Neural crest cell (in vitro differentiated cells): Measurements from ENCODE around the gene PROP1. TPM values are rescaled to one million over a fixed set of nuclear protein-coding genes. Genes with fewer than 3 reads are reported as not detected.
"Not testable (repeated sequence)": the region's sequence is repeated elsewhere in the genome, so short reads cannot be mapped to it uniquely, and the experiment has no call there.

Source experiments
- DNase-seq: peaks from one replicate; pipeline ENCODE4 v3.0.0; 2021; ENCODE audit warnings: low read depth, mixed read lengths, low spot score
- H3K27ac Mint-ChIP-seq: one replicate; pipeline ENCODE4 v1.8.0; 2021; ENCODE audit warnings: mild to moderate bottlenecking, mixed read lengths; ENCODE audit not compliant: unreplicated experiment
- H3K27me3 Mint-ChIP-seq: 2 replicates; pipeline ENCODE4 v1.8.0; 2021; ENCODE audit warnings: low read depth, mild to moderate bottlenecking, mixed read lengths
- H3K36me3 Mint-ChIP-seq: 2 replicates; pipeline ENCODE4 v1.8.0; 2021; ENCODE audit warnings: low read depth, mild to moderate bottlenecking, mixed read lengths
- H3K4me1 Mint-ChIP-seq: 2 replicates; pipeline ENCODE4 v1.8.0; 2021; ENCODE audit warnings: mixed read lengths
- H3K4me3 Mint-ChIP-seq: one replicate; pipeline ENCODE4 v1.8.0; 2021; ENCODE audit warnings: mild to moderate bottlenecking, mixed read lengths
- H3K9me3 Mint-ChIP-seq: 2 replicates; pipeline ENCODE4 v1.8.0; 2021; ENCODE audit warnings: mixed read lengths
- CTCF ChIP-seq: fragments of 200-600 bp; sonication (generic); conservative IDR thresholded peaks from 2 replicates; pipeline ENCODE4 v1.5.0; 2021; ENCODE audit warnings: antibody characterized with exemption, mild to moderate bottlenecking
- total RNA-seq: library from RNA; stranded (reverse); gene quantifications from 2 replicates; pipeline ENCODE4 v1.2.1, GENCODE V29; 2021

Gene PROP1
- total RNA-seq, 1 donor from 2014 or later: not detected

DNA sequence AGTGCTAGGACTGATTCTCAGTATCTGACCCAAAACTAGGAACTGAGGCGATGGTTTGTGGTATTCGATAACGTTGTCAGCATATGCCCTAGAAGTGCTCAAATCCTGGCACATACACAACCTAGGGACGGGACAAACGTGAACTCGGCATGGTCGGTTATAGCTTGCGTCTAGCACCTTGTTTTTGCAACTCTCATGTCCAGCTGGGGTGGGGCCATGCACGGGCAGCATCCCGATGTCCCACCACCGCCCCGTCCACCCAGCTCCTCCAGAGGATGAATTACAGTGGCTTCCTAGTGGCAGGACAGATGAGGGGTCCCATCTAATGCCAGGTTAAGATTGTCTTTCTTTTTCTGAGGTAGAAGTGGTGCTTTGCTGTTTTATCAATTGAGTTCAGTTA is 31.6 kb downstream of the PROP1 start:
- Mint-ChIP-seq H3K9me3 (peaks cover 3% of the 10 kb centered on the region), H3K27me3 (no peaks in the 10 kb centered on the region), H3K4me1 (no peaks in the 10 kb centered on the region), H3K4me3 (no peak overlapping the region), H3K36me3 (peaks cover 14% of the 10 kb centered on the region), H3K27ac (no peak overlapping the region)
- DNase-seq: no peak
- no peak for TF ChIP-seq CTCF

GRCh38 chr5:177963966-177964365 is 32.1 kb downstream of the PROP1 start:
- no peak for TF ChIP-seq CTCF
- no peak overlapping the region for H3K4me3 Mint-ChIP-seq
- DNase-seq: no peak

GRCh38 chr5:177959315-177959714 is 36.7 kb downstream of the PROP1 start:
- H3K9me3 Mint-ChIP-seq: peaks cover 3% of the 10 kb centered on the region
- H3K36me3 Mint-ChIP-seq: peaks cover 18% of the 10 kb centered on the region
- no peaks in the 10 kb centered on the region for H3K4me1 Mint-ChIP-seq
- H3K27me3 Mint-ChIP-seq: no peaks in the 10 kb centered on the region
- no peak overlapping the region for H3K27ac Mint-ChIP-seq
- no peak for DNase-seq
- H3K4me3 Mint-ChIP-seq: no peak overlapping the region
- no peak for TF ChIP-seq CTCF

More at GRCh38 chr5:177963966-177964365, 32.1 kb downstream of the PROP1 start:
- H3K9me3 Mint-ChIP-seq: peaks cover 3% of the 10 kb centered on the region
- H3K36me3 Mint-ChIP-seq: peaks cover 18% of the 10 kb centered on the region
- no peak overlapping the region for H3K27ac Mint-ChIP-seq
- no peaks in the 10 kb centered on the region for H3K27me3 Mint-ChIP-seq
- no peaks in the 10 kb centered on the region for H3K4me1 Mint-ChIP-seq

DNA sequence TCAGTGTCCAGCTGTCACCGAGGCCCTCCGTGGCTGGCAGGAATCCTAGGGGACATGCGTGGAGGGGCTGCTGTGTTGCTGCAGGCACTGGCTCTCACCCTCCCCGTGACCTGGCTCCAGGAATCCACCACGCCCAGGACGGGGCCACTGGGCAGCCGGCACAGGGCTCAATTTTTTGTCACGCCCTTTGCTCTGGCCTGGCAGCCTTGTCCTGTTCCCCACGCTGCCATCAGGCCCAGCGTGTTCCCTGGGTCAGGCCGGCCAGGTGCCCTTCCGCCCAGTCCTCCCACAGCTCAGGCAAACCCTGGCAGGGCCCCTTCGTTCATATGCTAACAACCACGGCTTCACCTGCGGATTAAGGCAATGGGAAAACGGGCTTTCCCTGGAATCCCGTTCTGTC is 37.3 kb downstream of the PROP1 start:
- no peak for DNase-seq
- TF ChIP-seq CTCF: no peak
- Mint-ChIP-seq H3K27ac (no peak overlapping the region), H3K9me3 (peaks cover 3% of the 10 kb centered on the region), H3K36me3 (peaks cover 18% of the 10 kb centered on the region), H3K27me3 (no peaks in the 10 kb centered on the region), H3K4me3 (no peak overlapping the region), H3K4me1 (no peaks in the 10 kb centered on the region)

DNA sequence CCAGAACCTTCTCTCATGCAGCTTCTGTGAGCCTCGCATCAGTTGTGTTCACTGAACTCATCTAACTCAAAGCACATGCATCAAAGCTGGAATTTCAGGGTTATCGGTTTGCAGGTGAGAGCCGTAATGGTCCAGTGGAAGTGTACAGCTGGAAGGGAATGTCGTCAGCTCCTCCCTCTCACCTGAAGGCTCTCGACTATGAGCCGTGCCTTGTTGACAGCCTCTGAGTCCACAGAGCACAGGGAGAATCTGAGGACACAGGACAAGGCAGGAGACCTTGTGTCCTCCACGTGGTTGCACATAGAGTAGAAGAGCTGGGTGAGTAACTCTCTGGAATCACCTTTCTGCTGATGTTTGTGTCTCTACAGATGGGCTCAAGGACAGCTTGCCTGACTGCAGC is 38.8 kb downstream of the PROP1 start:
- H3K27me3 Mint-ChIP-seq: no peaks in the 10 kb centered on the region
- peaks cover 14% of the 10 kb centered on the region for H3K36me3 Mint-ChIP-seq
- H3K4me1 Mint-ChIP-seq: no peaks in the 10 kb centered on the region
- peaks cover 3% of the 10 kb centered on the region for H3K9me3 Mint-ChIP-seq
- H3K4me3 Mint-ChIP-seq: no peak overlapping the region
- no peak for DNase-seq
- TF ChIP-seq CTCF: no peak
- H3K27ac Mint-ChIP-seq: no peak overlapping the region

- H3K27ac Mint-ChIP-seq, H3K9me3 Mint-ChIP-seq, DNase-seq, H3K4me3 Mint-ChIP-seq, H3K36me3 Mint-ChIP-seq, H3K27me3 Mint-ChIP-seq, H3K4me1 Mint-ChIP-seq: not testable (repeated sequence)
These were observed 42.9 kb downstream of the PROP1 start for GRCh38 chr5:177953101-177953500.

DNA sequence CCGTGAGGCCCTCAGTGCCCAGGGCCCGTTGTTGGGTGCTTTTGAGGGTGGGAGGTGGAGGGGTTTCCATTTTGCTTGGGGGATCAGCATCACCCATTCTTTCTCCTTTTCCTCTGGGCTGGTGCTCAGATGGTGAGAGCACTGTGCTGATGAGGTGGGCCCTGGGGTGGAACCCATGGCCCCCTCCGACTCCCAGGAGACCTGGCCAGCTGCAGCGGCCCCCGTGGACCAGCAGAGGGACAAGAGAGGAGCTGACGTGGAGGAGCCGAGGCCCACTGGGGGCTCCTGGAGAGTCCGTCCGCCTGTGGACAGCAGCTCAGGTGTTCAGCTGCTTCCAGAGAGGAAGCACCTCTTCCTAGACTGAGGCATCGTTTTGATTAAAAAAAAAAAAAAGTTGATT is 46.4 kb downstream of the PROP1 start:
- H3K4me3 Mint-ChIP-seq, H3K36me3 Mint-ChIP-seq, H3K27ac Mint-ChIP-seq, H3K4me1 Mint-ChIP-seq, DNase-seq, H3K9me3 Mint-ChIP-seq, H3K27me3 Mint-ChIP-seq: not testable (repeated sequence)

GRCh38 chr5:177949065-177949464 is 47.0 kb downstream of the PROP1 start:
- not testable (repeated sequence) for H3K4me3 Mint-ChIP-seq, DNase-seq, H3K27ac Mint-ChIP-seq, H3K4me1 Mint-ChIP-seq, H3K9me3 Mint-ChIP-seq, H3K36me3 Mint-ChIP-seq, H3K27me3 Mint-ChIP-seq

GRCh38 chr5:177947912-177948311 is 48.1 kb downstream of the PROP1 start:
- H3K4me1 Mint-ChIP-seq, H3K4me3 Mint-ChIP-seq, DNase-seq, H3K9me3 Mint-ChIP-seq, H3K27me3 Mint-ChIP-seq, H3K36me3 Mint-ChIP-seq, H3K27ac Mint-ChIP-seq: not testable (repeated sequence)
